HG02885 (cell line): ENCODE measurements around the gene HOXD13.
A peak's percentile ranks its signal among the peaks of the same experiment; 100 is the strongest.

ENCODE experiments used
- ATAC-seq: cut with Tn5 transposase; IDR thresholded peaks from one replicate; pipeline ENCODE4 v1.9.1; 2021; ENCODE audit warnings: mild to moderate bottlenecking; ENCODE audit not compliant: unreplicated experiment, poor library complexity

Gene HOXD13

GRCh38 chr2:176128982-176129796 is 36.7 kb downstream of the HOXD13 start, which contains the start of gene HOXD8:
Gene HOXD8, plus strand, starts transcription at chr2:176129705. Its CDS starts 662 bp downstream, at chr2:176130367.
- no peak for ATAC-seq

DNA sequence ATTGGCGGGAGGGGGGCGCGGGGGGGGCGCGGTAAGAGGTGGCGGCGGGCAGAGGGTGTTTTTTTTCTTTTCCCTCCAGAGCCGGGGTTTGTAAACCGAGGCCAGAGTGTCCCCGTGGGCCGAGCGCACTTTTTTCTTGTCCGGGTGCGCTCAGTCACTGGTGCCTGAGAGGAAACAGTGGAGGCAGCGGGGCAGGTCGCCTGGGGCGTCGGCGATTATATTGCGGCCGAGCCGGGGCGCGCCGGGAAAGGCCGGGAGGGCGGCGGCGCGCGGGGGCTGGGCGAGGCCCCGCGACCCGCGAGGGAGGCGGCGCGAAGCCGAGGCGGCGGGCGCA is 37.3 kb downstream of the HOXD13 start:
- ATAC-seq = no peak

GRCh38 chr2:176130147-176130956 is 37.8 kb downstream of the HOXD13 start:
- ATAC-seq = no peak

DNA sequence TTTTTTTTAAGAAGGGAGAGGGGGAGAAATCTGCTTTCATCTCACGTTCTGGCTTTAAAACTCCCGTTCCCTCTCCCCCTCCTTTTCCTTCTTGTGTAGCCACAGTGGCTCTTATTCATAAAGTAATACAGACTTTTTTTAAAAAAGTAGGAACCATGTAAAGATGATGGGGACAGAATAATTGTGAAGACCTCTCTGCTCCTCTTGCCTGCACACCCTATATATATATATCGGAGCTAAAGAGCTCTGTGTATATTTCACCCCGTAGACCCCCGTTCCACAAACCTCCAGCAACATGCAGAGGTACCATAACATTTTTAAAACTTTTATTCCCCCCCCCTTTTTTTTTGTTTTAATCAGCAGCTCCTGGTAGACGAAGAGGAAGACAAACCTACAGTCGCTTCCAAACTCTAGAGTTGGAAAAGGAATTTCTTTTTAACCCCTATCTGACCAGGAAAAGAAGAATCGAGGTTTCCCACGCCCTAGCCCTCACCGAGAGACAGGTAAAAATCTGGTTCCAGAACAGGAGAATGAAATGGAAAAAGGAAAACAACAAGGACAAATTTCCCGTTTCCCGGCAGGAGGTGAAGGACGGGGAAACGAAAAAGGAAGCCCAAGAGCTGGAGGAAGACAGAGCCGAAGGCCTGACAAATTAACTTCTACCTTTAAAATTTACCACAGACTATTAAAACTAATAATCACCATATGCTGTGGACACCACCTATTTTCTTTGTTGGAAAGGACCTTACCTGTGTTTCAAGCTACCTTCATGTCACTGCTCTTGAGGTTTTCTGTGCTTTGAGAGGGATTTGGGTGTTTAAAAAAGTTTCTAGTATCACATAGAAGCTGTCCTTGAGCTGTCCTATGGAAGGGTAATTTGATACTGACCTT is 38.7 kb downstream of the HOXD13 start:
- ATAC-seq = no peak

DNA sequence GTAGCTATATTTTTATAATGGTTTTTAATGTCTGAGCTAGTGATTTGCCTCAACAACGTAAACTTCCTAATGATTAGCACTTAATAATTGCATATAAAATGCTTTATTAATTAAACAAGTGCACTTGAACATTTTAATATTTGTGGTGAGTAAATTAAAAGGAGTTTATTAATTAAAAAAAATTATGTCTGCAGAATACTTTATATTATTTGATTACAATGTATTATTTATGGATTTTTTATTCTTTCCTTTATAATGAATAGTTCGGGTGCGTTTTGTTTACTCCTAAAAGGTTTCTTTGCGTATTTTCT is 39.3 kb downstream of the HOXD13 start:
- ATAC-seq = no peak

- no peak for ATAC-seq
These were observed 40.0 kb downstream of the HOXD13 start for GRCh38 chr2:176132205-176133171.

GRCh38 chr2:176133389-176133788 is 40.9 kb downstream of the HOXD13 start:
- ATAC-seq = no peak

DNA sequence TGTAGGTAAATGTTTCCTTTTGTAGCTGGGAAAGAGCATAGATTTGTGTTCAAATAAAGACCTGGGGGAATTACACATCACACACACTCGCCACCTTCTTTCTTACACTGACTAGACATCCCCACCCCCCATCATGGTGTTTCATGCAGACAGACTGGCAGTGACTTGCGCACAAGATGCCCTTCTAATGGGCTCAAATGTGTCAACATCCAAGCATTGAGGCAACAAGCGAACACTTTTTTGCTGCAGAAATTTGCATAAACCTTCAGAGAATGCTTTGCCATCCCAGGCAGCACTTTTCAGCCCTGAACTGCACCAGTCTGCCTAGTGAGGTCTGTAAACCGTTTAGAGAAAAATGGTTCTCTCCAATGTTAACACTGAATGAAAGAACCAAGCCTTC is 41.5 kb downstream of the HOXD13 start:
- no peak for ATAC-seq

DNA sequence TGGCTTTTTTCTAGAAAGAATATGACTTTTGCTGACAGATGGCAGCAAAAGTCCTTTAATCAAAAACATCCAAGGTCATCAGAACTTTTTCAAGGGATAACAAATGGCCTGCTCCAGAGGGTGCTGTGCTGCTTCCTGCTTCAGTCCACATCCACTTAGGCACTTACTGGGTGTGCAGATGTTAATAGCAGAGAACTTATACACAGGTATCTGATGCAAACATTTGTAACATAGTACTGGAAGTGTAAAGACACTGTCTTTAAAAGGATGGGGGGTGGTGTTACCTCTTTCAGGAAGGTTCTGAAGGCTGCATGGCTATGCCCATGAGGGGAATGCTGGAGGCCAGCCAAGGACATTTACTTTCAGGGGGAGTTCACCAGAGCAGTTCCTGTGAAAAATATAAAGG is 42.5 kb downstream of the HOXD13 start:
- no peak for ATAC-seq

GRCh38 chr2:176136374-176137251 is 44.1 kb downstream of the HOXD13 start:
- ATAC-seq = no peak

GRCh38 chr2:176137252-176137580 is 44.7 kb downstream of the HOXD13 start:
- ATAC-seq = no peak

DNA sequence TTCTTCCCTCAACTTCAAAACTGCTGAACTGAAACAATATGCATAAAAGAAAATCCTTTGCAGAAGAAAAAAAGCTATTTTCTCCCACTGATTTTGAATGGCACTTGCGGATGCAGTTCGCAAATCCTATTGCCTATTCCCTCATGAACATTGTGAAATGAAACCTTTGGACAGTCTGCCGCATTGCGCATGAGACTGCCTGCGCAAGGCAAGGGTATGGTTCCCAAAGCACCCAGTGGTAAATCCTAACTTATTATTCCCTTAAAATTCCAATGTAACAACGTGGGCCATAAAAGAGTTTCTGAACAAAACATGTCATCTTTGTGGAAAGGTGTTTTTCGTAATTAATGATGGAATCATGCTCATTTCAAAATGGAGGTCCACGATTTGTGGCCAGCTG is 45.4 kb downstream of the HOXD13 start:
- ATAC-seq = no peak

GRCh38 chr2:176138526-176138922 is 46.0 kb downstream of the HOXD13 start:
- ATAC-seq = no peak

DNA sequence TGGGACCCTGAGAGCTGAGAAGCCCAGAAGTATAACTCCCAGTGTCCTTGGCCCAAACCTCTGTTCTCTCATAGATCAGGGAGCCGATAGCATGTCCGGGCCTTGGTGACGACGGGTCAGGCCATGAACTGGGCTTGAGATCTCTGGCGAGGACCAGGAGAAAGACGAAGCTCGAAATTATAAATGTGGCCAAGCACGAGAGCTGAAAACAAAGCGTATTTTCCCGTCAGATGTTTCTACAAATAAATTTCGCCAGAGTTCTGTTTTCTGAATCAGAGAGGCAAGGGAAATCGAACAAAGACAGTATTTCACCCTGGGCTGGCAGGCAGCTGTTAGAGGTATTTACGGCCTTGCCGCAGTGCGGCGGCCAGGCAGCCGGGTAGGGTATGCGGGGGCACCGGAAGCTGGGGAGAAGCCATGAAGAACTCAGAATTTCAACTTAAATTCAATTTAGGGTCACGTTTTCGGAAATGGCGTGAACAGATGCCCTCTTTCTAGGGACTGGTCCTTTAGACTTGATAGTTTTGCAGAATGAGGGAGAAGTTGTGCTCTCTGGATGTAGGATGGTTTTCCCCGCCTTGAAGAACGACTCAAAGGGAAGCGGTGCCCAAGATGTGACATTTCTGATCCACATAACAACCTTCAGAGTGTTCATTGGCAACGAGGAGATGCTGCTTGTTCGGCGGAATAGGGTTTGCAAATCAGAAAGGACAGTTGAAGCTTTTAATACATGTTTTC is 46.6 kb downstream of the HOXD13 start:
- ATAC-seq = no peak

DNA sequence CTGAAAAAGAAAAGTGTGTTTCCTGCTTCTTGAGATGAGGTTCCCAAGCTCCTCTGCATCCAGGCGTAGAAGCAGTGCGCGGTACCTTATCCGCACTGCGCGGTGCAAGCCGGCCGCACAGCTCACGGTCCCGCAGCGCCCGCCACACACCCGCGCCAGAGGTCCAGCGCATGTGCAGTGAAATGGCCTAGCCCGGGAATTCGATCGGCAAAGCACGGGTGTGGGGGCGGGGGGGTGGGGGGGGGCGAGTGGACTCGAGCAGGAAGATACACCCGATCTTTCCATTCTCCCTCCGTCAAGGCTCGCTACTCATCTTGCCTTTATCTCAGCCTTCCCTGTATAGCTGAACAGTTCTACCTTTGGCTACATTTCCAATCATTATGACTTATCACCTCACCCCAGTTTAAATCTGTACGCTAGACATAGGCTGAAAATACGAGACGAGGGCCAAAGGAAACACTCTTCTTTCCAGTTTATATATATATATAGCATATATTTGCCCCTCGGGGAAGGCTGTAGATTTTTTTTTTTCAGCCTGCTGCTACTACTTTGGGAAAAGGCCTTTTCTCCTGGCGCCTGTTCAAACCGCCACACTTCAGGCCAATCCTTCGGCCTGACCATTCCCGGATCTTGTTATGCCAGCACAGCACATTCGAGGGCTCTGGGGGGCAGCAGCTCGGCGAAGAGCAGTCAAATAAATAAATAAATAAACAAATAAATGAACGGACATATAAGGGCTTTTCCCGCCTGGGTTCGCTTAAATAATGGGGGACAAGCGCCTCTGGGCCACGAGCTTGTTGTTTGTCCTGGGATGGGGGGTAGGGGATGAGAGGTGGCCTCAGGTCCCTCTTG is 47.4 kb downstream of the HOXD13 start:
- no peak for ATAC-seq

GRCh38 chr2:176140513-176141317 is 48.2 kb downstream of the HOXD13 start:
- peak; percentile 92 for ATAC-seq
